NCI-H345 treated with DMSO at 0.1 percent for 48 hours (cell line): Measurements from ENCODE around the gene NDRG4.

Experiments used
- DNase-seq: peaks from one replicate; lab custom pipeline; 2025; ENCODE audit not compliant: unreplicated experiment; lab: John Stamatoyannopoulos, UW

The NDRG4 gene

GRCh38 chr16:58499615-58500351, at the start of gene NDRG4:
TSS of gene NDRG4 (plus strand) at chr16:58500143. CDS start at chr16:58500249, 106 bp downstream.
- peak; percentile 90 for DNase-seq

- no peak for DNase-seq
Observed at GRCh38 chr16:58450590-58450989, 49.4 kb upstream of the NDRG4 start.

GRCh38 chr16:58451265-58451689, 48.7 kb upstream of the NDRG4 start:
- no peak for DNase-seq

GRCh38 chr16:58451945-58452401, 48.0 kb upstream of the NDRG4 start:
- no peak for DNase-seq

GRCh38 chr16:58452640-58453039, 47.3 kb upstream of the NDRG4 start:
- DNase-seq = no peak

- no peak for DNase-seq
Observed at GRCh38 chr16:58454178-58454577, 45.8 kb upstream of the NDRG4 start.

- DNase-seq = no peak
Observed at GRCh38 chr16:58454856-58455255, 45.1 kb upstream of the NDRG4 start.

GRCh38 chr16:58455750-58456149, 44.2 kb upstream of the NDRG4 start:
- no peak for DNase-seq

- DNase-seq = no peak
Observed at GRCh38 chr16:58456193-58456592, 43.8 kb upstream of the NDRG4 start.

- DNase-seq = no peak
Observed at GRCh38 chr16:58458606-58459343, 41.2 kb upstream of the NDRG4 start.

GRCh38 chr16:58459344-58460218, 40.4 kb upstream of the NDRG4 start:
- no peak for DNase-seq

GRCh38 chr16:58460219-58460610, 39.7 kb upstream of the NDRG4 start:
- no peak for DNase-seq

- no peak for DNase-seq
Observed at GRCh38 chr16:58461056-58461455, 38.9 kb upstream of the NDRG4 start.

- no peak for DNase-seq
Observed at GRCh38 chr16:58461640-58462039, 38.3 kb upstream of the NDRG4 start.

GRCh38 chr16:58462089-58462488, 37.9 kb upstream of the NDRG4 start:
- DNase-seq = no peak

GRCh38 chr16:58462499-58462996, 37.4 kb upstream of the NDRG4 start:
- no peak for DNase-seq

GRCh38 chr16:58462997-58463941, 36.7 kb upstream of the NDRG4 start:
- no peak for DNase-seq

- DNase-seq = no peak
Observed at GRCh38 chr16:58464047-58464915, 35.7 kb upstream of the NDRG4 start.
